Measurements from ENCODE around the gene ILF3.

GRCh38 chr19:10646456-10647159 lies 7.5 kb upstream of the ILF3 start:
- TF ChIP-seq, protein P1, sequence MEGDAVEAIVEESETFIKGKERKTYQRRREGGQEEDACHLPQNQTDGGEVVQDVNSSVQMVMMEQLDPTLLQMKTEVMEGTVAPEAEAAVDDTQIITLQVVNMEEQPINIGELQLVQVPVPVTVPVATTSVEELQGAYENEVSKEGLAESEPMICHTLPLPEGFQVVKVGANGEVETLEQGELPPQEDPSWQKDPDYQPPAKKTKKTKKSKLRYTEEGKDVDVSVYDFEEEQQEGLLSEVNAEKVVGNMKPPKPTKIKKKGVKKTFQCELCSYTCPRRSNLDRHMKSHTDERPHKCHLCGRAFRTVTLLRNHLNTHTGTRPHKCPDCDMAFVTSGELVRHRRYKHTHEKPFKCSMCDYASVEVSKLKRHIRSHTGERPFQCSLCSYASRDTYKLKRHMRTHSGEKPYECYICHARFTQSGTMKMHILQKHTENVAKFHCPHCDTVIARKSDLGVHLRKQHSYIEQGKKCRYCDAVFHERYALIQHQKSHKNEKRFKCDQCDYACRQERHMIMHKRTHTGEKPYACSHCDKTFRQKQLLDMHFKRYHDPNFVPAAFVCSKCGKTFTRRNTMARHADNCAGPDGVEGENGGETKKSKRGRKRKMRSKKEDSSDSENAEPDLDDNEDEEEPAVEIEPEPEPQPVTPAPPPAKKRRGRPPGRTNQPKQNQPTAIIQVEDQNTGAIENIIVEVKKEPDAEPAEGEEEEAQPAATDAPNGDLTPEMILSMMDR (IDR thresholded peaks at IDR 0.05), result no peak
- TF ChIP-seq EP300 (IDR thresholded peaks at IDR 0.05), result no peak
- no peak for TF ChIP-seq POLR2A (IDR thresholded peaks at IDR 0.05)

Measured in suprapubic skin (tissue), 3 donors.